Dermis microvascular lymphatic vessel endothelial cell (primary cell): ENCODE results near the gene ADGRG6. TPM values are rescaled to one million over a fixed set of nuclear protein-coding genes. Genes with fewer than 3 reads are reported as not detected.
"Not testable (repeated sequence)": the region's sequence is repeated elsewhere in the genome, so short reads cannot be mapped to it uniquely, and the experiment has no call there.

Experiments used
- DNase-seq, 2 donors: peaks; one replicate each; pipeline versions ENCODE4 v3.0.0 to v3.0.0-alpha.2; 2010; ENCODE audit warnings: low read depth in 2 of 2
- total RNA-seq: library from RNA; depleted of rRNA; stranded (reverse); fragments of >200 nt; gene quantifications from 2 replicates; pipeline ENCODE4 v1.2.1, GENCODE V29; 2014

The ADGRG6 gene
- total RNA-seq, 1 donor from 2014 or later: 3.3 TPM

DNA sequence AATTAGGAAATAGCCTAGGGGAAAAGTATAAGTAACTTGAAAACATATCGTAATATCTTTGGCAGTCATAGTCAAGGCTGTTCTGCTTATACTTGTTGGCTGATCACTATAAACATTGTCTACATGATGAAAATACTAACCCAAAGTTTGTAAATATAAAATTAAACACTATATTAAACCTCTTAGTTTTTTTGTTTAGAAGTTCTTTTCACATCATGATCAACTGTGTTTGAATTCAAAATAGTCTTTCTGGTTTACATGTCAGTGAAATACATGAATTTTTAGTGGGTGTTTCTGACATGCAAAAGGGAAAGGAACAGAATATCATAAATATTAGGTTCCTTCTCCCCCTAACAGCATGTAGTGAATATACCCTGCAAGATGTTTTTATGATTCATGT is 43.5 kb downstream of the ADGRG6 start:
- no peak for DNase-seq

DNA sequence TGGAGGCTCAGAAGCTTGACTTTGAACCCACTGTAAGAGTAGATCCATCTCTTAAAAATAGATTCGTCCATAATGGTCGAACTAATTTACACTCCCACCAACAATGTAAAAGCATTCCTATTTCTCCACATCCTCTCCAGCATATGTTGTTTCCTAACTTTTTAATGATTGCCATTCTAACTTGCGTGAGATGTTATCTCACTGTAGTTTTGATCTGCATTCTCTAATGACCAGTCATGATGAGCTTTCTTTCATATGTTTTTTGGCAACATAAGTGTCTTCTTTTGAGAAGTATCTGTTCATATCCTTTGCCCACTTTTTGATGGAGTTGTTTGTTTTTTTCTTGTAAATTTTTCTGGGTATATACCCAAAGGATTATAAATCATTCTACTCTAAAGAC is 44.4 kb downstream of the ADGRG6 start:
- not testable (repeated sequence) for DNase-seq

- no peak for DNase-seq
Observed at GRCh38 chr6:142349215-142349823, 47.5 kb downstream of the ADGRG6 start.

DNA sequence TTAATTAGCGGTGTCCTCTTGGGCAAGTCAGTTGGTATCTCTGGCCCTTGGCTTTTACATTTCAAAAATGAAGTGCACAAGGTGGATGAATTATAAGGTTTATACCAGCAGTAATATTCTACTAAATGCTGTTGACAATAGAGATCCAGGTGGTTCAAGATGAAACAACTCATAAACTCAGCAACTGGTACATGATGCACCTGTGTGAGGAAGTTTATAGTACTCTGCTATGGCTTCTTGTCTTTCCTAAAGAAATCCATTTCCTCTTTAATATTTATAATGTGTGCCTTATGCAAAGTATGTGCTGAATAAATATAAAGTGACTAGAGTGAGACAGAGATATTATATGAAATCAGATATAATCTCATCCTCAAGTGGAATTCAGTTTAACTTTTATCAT is 48.5 kb downstream of the ADGRG6 start:
- no peak for DNase-seq

DNA sequence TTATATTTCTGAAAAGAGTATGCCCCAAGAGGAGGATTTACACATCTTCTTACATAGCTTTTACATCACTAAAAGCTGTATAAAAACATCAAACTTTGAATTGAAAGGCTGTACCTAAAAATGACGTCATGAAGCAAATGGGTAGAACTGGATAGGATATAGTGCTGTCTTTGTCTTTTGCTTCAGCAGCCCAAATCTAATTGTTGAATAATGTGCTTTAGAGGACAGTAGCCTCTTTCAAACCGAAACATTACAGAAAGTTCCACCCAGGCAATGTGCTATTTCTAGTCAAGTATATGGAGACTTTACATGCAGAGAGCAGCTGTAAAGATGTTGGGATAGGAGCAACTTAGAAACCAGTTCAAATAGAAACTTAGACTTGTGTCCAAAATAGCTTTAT is 51.9 kb downstream of the ADGRG6 start:
- no peak for DNase-seq

- no peak for DNase-seq
Observed at GRCh38 chr6:142354650-142355049, 52.8 kb downstream of the ADGRG6 start.

DNA sequence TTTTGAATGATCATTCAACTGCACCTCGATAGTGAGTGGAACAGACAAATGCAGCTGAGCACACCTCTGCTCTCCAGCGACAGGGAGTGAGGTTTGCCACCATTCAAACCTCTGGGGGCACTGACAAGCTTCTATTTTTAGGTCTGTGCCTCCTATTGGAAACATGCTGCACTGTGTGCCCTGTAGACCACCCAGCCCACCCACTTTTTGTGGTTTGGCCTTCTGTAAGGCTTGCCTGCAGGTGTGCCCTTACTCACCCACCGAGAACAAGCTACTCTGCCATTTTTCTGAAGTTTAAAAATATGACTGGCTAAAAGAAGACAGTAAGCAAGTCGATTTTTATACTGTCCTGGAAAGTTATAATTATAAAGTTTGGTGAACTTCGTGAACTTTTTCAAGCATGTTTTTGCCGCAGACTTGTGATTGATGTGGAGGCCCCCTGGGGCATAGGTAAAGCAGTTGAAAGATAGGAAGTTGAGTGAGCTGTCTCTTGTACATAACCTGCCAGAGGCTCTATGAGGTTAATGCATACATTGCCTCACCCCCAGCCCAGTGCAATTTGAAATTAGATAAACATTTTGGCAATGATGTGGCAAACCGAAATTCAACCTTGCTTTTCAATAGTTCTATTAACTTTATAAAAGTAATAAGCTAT is 53.8 kb downstream of the ADGRG6 start:
- DNase-seq: no peak

- DNase-seq: no peak
Observed at GRCh38 chr6:142356201-142356883, 54.5 kb downstream of the ADGRG6 start.

- no peak for DNase-seq
Observed at GRCh38 chr6:142356884-142357225, 55.0 kb downstream of the ADGRG6 start.

- no peak for DNase-seq
Observed at GRCh38 chr6:142357879-142358278, 56.1 kb downstream of the ADGRG6 start.

DNA sequence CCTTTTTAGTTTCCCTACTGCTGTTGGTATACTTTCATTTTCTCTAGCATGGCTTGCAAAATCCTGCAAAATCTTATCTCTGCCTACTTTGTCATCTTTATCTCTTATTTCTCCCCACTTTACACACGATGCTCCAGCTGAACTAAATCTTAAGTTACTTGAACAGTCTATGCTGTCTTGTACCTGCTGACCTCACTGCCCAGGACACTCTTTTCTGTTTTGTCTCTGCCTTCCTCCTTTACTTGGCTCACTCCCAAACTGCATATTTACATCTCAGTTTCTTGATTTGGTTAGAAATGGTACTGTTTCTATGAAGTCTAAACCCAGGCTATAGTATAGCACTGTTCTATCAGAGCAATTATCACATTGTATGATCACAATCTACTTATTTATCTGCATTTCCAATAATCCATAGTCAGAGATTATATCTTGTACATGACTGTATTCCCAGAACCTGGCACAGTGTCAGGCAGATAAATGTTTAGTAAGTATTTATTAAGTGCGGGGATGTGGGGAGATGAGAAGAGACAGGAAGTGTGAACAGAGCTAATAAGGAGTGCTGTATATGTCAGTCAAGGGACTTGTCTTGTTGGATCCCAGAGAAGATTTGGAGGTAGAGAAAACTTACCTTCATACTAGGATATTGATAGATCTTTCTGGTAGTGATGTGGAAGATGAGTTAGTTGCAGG is 57.6 kb downstream of the ADGRG6 start:
- DNase-seq: no peak

DNA sequence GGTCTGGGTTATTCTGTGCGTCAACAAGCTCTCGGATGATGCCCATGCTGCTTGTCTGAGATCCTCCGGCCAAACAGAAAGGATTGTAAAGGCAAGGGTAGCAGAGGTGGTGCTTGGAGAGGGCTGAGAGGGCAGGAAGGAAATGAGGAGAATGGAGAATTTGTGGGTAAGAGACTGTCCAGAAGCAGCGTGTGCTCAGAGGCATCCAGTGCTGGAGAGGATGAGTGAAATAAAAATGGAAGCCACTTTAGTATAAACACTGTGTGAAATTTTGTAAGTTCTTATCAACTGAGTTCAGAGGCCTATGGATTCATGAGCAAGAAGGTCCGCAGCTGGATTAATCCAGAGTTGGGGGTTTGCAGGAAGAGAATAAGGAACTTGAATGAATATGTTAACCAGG is 59.5 kb downstream of the ADGRG6 start:
- DNase-seq: no peak

DNA sequence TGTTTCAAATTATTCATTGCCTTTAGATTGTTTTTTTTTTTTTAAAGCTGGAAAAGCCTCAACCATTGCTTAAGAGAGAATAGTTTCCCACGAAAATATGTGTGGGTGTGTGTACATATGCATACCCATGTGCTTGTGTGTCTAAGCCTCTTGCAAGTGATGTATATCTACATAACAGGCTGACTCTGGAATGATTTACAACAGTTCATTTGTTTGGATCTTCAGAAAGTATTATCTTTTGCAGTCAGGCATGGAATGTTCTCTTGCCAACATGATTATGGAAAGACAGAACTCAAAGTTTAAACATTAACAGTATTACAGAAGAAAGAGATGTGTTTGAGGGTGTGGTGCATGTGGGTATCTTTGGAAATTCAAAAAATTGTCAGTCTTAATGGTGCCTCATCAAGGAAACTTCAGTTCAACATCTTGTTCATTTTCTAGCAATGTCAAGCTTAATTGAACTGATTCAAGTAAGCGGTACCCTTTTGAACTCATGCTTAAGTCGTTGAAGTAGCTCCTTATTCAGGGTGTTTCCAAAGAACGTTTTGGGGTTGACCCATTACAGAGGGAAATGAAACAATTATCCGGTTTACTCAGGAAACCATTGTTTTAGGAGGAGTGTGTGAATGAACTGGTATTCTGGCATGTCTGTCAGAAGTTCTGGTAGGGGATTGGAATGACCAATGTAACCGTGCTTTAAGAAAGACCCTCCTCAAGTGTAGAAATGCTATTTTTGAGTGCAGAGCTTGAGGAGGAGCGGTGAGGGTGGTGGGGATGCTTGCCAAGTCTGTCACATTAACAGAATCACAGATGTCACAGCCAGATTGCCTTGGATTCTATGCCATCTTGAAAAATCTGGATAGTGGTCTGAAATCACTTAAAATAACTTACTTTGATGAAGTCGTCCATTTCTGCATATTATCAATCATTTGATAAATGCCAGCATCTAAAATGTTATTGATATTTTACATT is 60.3 kb downstream of the ADGRG6 start:
- DNase-seq: no peak

GRCh38 chr6:142367061-142367460 is 65.3 kb downstream of the ADGRG6 start:
- DNase-seq: no peak

DNA sequence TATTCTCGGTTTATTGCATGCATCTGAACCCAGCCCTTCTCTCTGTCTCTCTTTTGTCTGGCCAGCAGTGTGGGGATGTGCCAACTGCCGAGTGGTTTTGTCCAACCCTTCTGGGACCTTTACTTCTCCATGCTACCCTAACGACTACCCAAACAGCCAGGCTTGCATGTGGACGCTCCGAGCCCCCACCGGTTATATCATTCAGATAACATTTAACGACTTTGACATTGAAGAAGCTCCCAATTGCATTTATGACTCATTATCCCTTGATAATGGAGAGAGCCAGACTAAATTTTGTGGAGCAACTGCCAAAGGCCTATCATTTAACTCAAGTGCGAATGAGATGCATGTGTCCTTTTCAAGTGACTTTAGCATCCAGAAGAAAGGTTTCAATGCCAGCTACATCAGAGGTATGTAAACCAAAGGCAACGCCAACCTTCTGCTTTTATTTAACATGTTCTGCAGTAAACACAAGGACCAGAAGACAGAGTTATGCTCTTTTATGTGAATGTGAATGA is 65.8 kb downstream of the ADGRG6 start:
- no peak for DNase-seq

DNA sequence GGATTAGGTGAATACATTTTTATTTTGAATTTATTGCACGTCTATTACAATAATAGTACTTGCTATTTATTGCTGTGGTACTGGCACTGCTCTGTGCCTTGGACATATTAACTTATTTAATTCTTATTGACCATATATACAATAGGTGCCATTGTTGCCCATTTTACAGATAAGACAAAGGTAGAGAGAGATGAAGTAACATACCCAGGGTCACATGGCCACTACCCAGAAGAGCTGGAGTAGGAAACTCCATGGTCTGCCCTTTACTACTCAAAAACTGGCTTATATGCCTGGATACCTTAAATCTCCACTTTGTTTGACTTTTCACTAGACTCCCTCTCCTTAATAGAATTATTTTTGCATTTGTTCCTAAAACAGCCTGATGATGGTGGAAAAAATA is 67.5 kb downstream of the ADGRG6 start:
- DNase-seq: no peak

DNA sequence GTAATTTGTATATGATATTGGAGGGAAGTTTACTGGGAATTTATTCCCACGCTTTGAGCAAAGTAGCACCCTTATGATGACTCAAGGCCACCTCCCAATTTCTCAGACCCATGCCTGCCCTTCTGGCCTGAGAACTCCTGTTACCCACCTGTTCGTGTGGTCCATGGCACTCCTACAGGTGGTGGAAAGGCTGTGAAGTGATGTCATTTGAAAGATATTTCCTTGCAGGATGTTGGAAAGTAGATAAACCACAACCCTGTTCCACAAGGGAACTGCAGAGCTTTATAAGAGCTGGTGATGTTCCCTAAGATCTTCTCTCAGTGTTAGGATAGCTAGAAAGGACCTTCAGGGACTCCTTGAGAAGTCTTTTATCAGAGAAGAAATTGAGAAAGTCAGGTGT is 70.5 kb downstream of the ADGRG6 start:
- peak in 1 of 2 donors; percentile 73 for DNase-seq

GRCh38 chr6:142373268-142374090 is 71.7 kb downstream of the ADGRG6 start:
- DNase-seq: peak in 1 of 2 donors; percentile 50

DNA sequence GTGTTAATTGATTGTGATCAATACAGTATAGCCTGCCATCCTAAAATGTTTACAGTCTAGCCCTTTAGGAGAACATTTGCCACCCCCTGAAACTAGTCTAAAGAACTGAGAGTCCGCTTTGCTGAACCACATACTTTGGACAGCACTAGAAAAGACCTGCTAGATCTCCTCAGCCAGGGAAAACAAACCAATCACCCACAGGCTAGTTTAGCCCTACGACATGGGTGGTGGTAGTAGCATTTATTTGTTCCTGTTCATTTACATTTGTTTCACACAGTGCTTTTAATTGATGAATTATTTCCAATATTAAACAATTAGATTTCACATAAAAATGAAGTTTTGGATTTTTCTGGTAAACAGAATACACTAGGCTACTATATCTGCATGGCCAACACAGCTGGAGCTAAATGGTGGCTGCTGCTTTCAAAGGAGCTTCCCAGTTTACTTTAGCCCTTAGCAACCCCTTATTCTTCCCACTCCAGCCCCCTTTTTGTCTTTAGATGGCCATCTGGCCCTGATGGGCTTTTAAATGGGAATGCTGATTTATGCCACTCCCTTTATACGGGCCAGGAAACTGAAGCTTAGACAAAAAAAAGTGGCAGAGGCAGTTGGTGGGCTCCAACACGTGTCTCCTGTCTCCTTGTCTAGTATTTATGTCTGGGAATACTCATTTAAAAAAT is 72.4 kb downstream of the ADGRG6 start:
- no peak for DNase-seq
